Hepatocyte (in vitro differentiated cells): ENCODE data around the gene FBXO36.

Experiments
- CTCF ChIP-seq: fragments of 200-600 bp; sonication (generic); IDR thresholded peaks from 2 replicates; pipeline ENCODE4 v1.5.1; 2016; ENCODE audit warnings: antibody characterized with exemption, mild to moderate bottlenecking; ENCODE audit not compliant: poor library complexity
- EZH2 ChIP-seq: fragments of 200-600 bp; sonication (generic); IDR thresholded peaks from 2 replicates; pipeline ENCODE4 v1.6.1; 2016; ENCODE audit warnings: antibody characterized with exemption, mild to moderate bottlenecking, borderline replicate concordance

GRCh38 chr2:229955663-229956062 is 33.4 kb downstream of the FBXO36 start:
- TF ChIP-seq CTCF (no peak), EZH2 (no peak)
